ENCODE results near the gene ZNF485. TPM values are rescaled to one million over a fixed set of nuclear protein-coding genes. Genes with fewer than 3 reads are reported as not detected.

The ZNF485 gene
- total and polyA plus RNA-seq, 2 of the 8 experiments (the other 6 are each of a cell fraction or from before 2014, with no cell fraction given): 2.5 to 8.2 TPM

DNA sequence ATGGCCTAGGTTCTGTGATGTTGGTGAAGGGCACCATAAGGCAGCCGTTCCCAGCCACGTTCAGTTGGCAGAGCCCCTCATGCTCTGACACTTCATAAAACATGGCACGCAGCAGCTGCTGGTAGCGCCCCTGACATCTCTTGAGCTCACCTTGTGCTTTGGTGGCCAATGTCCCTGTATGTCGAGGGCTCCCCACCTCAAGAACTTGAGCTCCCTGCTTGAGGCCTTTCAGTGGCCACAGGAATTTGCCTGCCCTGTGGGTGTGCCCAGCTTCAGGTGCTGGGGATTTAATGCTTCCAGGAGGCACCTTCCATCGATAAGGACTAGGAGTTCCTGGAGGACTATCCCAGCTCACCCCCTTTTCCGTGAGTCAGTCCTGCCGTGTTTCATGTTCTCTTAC is 52.0 kb downstream of the ZNF485 start:
- Histone ChIP-seq H3K79me2 (ENCODE audit: control insufficient read depth in 1 of 2, insufficient read depth in 2 of 2, low read length in 2 of 2) (no peaks in the 10 kb centered on the region), H3K18ac (ENCODE audit: extremely low read depth, low read length) (no peak overlapping the region), H2BK5ac (ENCODE audit: low read depth, low read length) (no peak overlapping the region), H3K9me3 (ENCODE audit: insufficient read depth in 2 of 2, low read depth in 1 of 2, low read length in 1 of 2) (no peaks in the 10 kb centered on the region), H4K5ac (ENCODE audit: insufficient read length, low read depth, low read length) (no peak overlapping the region), H2BK15ac (ENCODE audit: low read length) (no peak overlapping the region), H3K79me1 (ENCODE audit: low read depth, low read length) (no peaks in the 10 kb centered on the region), H2BK120ac (replicated peaks; ENCODE audit: low read depth, low read length) (no peak overlapping the region), H3K4ac (replicated peaks; ENCODE audit: insufficient read length, low read depth, low read length) (no peak overlapping the region), H3K23me2 (ENCODE audit: low read depth, low read length) (no peaks in the 10 kb centered on the region), H3K27ac (ENCODE audit: low read depth, low read length) (no peak overlapping the region), H3K4me2 (ENCODE audit: insufficient read depth in 1 of 2, low read depth in 2 of 2, low read length in 2 of 2) (no peak overlapping the region), H2AK5ac (ENCODE audit: low read depth, low read length) (no peak overlapping the region), H3K56ac (replicated peaks; ENCODE audit: insufficient read length, low read depth, low read length) (no peak overlapping the region), H3K36me3 (ENCODE audit: control insufficient read depth in 2 of 4, insufficient read depth in 4 of 4, low read length in 3 of 4) (no peaks in the 10 kb centered on the region), H4K20me1 (replicated peaks in 1 of 2; ENCODE audit: control insufficient read depth in 1 of 2, insufficient read depth in 2 of 2, low read length in 2 of 2) (no peaks in the 10 kb centered on the region), H3K9ac (replicated peaks in 1 of 4; ENCODE audit: extremely low read depth in 1 of 4, low read depth in 3 of 4, low read length in 3 of 4) (no peak overlapping the region), H2BK20ac (ENCODE audit: low read length) (no peak overlapping the region), H2AFZ (ENCODE audit: low read length) (no peak overlapping the region), H3K14ac (ENCODE audit: insufficient read length) (no peak overlapping the region), H3K23ac (ENCODE audit: insufficient read length) (no peak overlapping the region), H3K4me3 (ENCODE audit: extremely low read depth in 1 of 4, insufficient read depth in 2 of 4, low read depth in 3 of 4, low read length in 4 of 4) (no peak overlapping the region), H4K91ac (replicated peaks; ENCODE audit: insufficient read length, low read length) (no peak overlapping the region), H3K27me3 (replicated peaks in 1 of 4; ENCODE audit: control insufficient read depth in 3 of 4, extremely low read depth in 1 of 4, insufficient read depth in 3 of 4, low read length in 3 of 4) (no peaks in the 10 kb centered on the region), H2BK12ac (ENCODE audit: low read depth, low read length) (no peak overlapping the region), H4K8ac (ENCODE audit: extremely low read depth, insufficient read depth, low read length) (no peak overlapping the region), H3K4me1 (replicated peaks in 1 of 4; ENCODE audit: control insufficient read depth in 3 of 4, insufficient read depth in 4 of 4, low read length in 3 of 4) (no peaks in the 10 kb centered on the region)
- DNase-seq (ENCODE audit: low read depth in 1 of 2, low spot score in 2 of 2) (no peak), FAIRE-seq (no peak)
- no peak for TF ChIP-seq NANOG (IDR thresholded peaks at IDR 0.05; ENCODE audit: insufficient read depth, low read depth, low read length, poor library complexity, severe bottlenecking)
- no peak for TF ChIP-seq SIX5 (IDR thresholded peaks at IDR 0.05; ENCODE audit: low read depth, low read length)
- TF ChIP-seq USF2 (IDR thresholded peaks at IDR 0.05; ENCODE audit: low read length): no peak
- TF ChIP-seq KDM1A (IDR thresholded peaks at IDR 0.05; ENCODE audit: borderline replicate concordance, low read length): no peak
- TF ChIP-seq, protein P1, sequence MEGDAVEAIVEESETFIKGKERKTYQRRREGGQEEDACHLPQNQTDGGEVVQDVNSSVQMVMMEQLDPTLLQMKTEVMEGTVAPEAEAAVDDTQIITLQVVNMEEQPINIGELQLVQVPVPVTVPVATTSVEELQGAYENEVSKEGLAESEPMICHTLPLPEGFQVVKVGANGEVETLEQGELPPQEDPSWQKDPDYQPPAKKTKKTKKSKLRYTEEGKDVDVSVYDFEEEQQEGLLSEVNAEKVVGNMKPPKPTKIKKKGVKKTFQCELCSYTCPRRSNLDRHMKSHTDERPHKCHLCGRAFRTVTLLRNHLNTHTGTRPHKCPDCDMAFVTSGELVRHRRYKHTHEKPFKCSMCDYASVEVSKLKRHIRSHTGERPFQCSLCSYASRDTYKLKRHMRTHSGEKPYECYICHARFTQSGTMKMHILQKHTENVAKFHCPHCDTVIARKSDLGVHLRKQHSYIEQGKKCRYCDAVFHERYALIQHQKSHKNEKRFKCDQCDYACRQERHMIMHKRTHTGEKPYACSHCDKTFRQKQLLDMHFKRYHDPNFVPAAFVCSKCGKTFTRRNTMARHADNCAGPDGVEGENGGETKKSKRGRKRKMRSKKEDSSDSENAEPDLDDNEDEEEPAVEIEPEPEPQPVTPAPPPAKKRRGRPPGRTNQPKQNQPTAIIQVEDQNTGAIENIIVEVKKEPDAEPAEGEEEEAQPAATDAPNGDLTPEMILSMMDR (IDR thresholded peaks at IDR 0.05; ENCODE audit: control extremely low read depth in 1 of 3, insufficient read depth in 1 of 3, low read depth in 1 of 3, low read length in 3 of 3): no peak
- 93% methylated on average over 8 of the region's 8 CpGs; no CpG with 5 or more reads in 1 of the 2 experiments for WGBS, 2 experiments (ENCODE audit: extremely low coverage in 1 of 2, insufficient coverage in 1 of 2, insufficient read length in 1 of 2, insufficient replicate concordance in 2 of 2, low coverage in 1 of 2, low lambda C conversion rate in 2 of 2, missing lambda C conversion rate in 1 of 2)
- CTCF ChIA-PET (ENCODE audit: partially characterized antibody): interaction anchor here (1.5 kb wide), 1 partner anchor 13 kb away, joined by 8 read pairs; no protein-coding TSS in a partner anchor
- POLR2A ChIA-PET (ENCODE audit: partially characterized antibody): interaction anchor here (1.3 kb wide), 1 partner anchor 9 kb away, joined by 3 read pairs; the partner anchor contains the start of gene ZNF32

Measured in H1 (cell line).